ENCODE data around the gene RNASEL.

The RNASEL gene

GRCh38 chr1:182601913-182602312 lies 12.9 kb upstream of the RNASEL start:
- H3K79me2 ChIP-seq: no peaks in the 10 kb centered on the region
- TF ChIP-seq CTCF (IDR thresholded peaks at IDR 0.05): no peak
- H3K9me3 ChIP-seq (ENCODE audit: control insufficient read depth, low read length): no peaks in the 10 kb centered on the region
- H3K27me3 ChIP-seq (ENCODE audit: control insufficient read depth, insufficient read depth, low read length): no peaks in the 10 kb centered on the region
- H3K4me3 ChIP-seq (ENCODE audit: low read depth, low read length): no peak overlapping the region
- H3K9ac ChIP-seq: no peak overlapping the region
- peak overlapping the region; percentile 24 for H3K27ac ChIP-seq
- no peaks in the 10 kb centered on the region for H3K36me3 ChIP-seq (ENCODE audit: control insufficient read depth, insufficient read depth, low read length)
- no peak overlapping the region for H3K4me2 ChIP-seq (ENCODE audit: low read length)
- no peak overlapping the region for H2AFZ ChIP-seq
- H3K4me1 ChIP-seq: no peaks in the 10 kb centered on the region

GRCh38 chr1:182601416-182601786 lies 12.3 kb upstream of the RNASEL start:
- Histone ChIP-seq H3K9ac (no peak overlapping the region), H3K79me2 (no peaks in the 10 kb centered on the region), H3K4me2 (ENCODE audit: low read length) (no peak overlapping the region), H3K9me3 (ENCODE audit: control insufficient read depth, low read length) (no peaks in the 10 kb centered on the region), H3K27ac (peak overlapping the region; percentile 24), H2AFZ (no peak overlapping the region), H3K27me3 (ENCODE audit: control insufficient read depth, insufficient read depth, low read length) (no peaks in the 10 kb centered on the region), H3K4me1 (no peaks in the 10 kb centered on the region), H3K36me3 (ENCODE audit: control insufficient read depth, insufficient read depth, low read length) (no peaks in the 10 kb centered on the region), H3K4me3 (ENCODE audit: low read depth, low read length) (no peak overlapping the region)
- TF ChIP-seq CTCF (IDR thresholded peaks at IDR 0.05): peak; percentile 78

- no peak overlapping the region for H2AFZ ChIP-seq
- TF ChIP-seq CTCF (IDR thresholded peaks at IDR 0.05): no peak
- H3K4me1 ChIP-seq: no peaks in the 10 kb centered on the region
- no peak overlapping the region for H3K27ac ChIP-seq
- H3K27me3 ChIP-seq (ENCODE audit: control insufficient read depth, insufficient read depth, low read length): no peaks in the 10 kb centered on the region
- no peak overlapping the region for H3K4me2 ChIP-seq (ENCODE audit: low read length)
- H3K79me2 ChIP-seq: no peaks in the 10 kb centered on the region
- H3K36me3 ChIP-seq (ENCODE audit: control insufficient read depth, insufficient read depth, low read length): no peaks in the 10 kb centered on the region
- H3K9me3 ChIP-seq (ENCODE audit: control insufficient read depth, low read length): no peaks in the 10 kb centered on the region
- H3K4me3 ChIP-seq (ENCODE audit: low read depth, low read length): no peak overlapping the region
- H3K9ac ChIP-seq: no peak overlapping the region
These were observed 11.8 kb upstream of the RNASEL start for GRCh38 chr1:182600745-182601415.

GRCh38 chr1:182600036-182600713 lies 11.1 kb upstream of the RNASEL start:
- TF ChIP-seq CTCF (IDR thresholded peaks at IDR 0.05): no peak
- no peaks in the 10 kb centered on the region for H3K36me3 ChIP-seq (ENCODE audit: control insufficient read depth, insufficient read depth, low read length)
- no peaks in the 10 kb centered on the region for H3K9me3 ChIP-seq (ENCODE audit: control insufficient read depth, low read length)
- no peaks in the 10 kb centered on the region for H3K4me1 ChIP-seq
- no peaks in the 10 kb centered on the region for H3K27me3 ChIP-seq (ENCODE audit: control insufficient read depth, insufficient read depth, low read length)
- no peak overlapping the region for H3K4me2 ChIP-seq (ENCODE audit: low read length)
- no peak overlapping the region for H3K9ac ChIP-seq
- H3K27ac ChIP-seq: no peak overlapping the region
- no peaks in the 10 kb centered on the region for H3K79me2 ChIP-seq
- H3K4me3 ChIP-seq (ENCODE audit: low read depth, low read length): no peak overlapping the region
- H2AFZ ChIP-seq: no peak overlapping the region

- no peak overlapping the region for H2AFZ ChIP-seq
- no peak overlapping the region for H3K27ac ChIP-seq
- TF ChIP-seq CTCF (IDR thresholded peaks at IDR 0.05): no peak
- no peak overlapping the region for H3K4me2 ChIP-seq (ENCODE audit: low read length)
- H3K4me3 ChIP-seq (ENCODE audit: low read depth, low read length): no peak overlapping the region
- no peaks in the 10 kb centered on the region for H3K9me3 ChIP-seq (ENCODE audit: control insufficient read depth, low read length)
- no peaks in the 10 kb centered on the region for H3K4me1 ChIP-seq
- no peak overlapping the region for H3K9ac ChIP-seq
- H3K27me3 ChIP-seq (ENCODE audit: control insufficient read depth, insufficient read depth, low read length): no peaks in the 10 kb centered on the region
- no peaks in the 10 kb centered on the region for H3K36me3 ChIP-seq (ENCODE audit: control insufficient read depth, insufficient read depth, low read length)
- no peaks in the 10 kb centered on the region for H3K79me2 ChIP-seq
These were observed 10.3 kb upstream of the RNASEL start for GRCh38 chr1:182599339-182599738.
